Panc1 (cell line): ENCODE measurements around the gene RBCK1. TPM values are rescaled to one million over a fixed set of nuclear protein-coding genes. Genes with fewer than 3 reads are reported as not detected.

ENCODE experiments used
- ATAC-seq: fragments of 200-7000 bp; cut with Tn5 transposase; 2 replicates; pipeline ENCODE4 v1.9.1; 2020; ENCODE audit warnings: mild to moderate bottlenecking, moderate library complexity
- BruUV-seq: library from RNA; stranded (reverse); fragments of 400-500 nt; replicated peaks from 2 replicates; lab custom pipeline; 2021; lab: Mats Ljungman, UMichigan
- CTCF ChIA-PET: fragments of 300-600 bp; sonication (Branson Sonifier 250); formaldehyde crosslinking; loops from one replicate; lab custom pipeline; 2022; ENCODE audit warnings: antibody characterized with exemption; lab: Charles Lee
- POLR2A ChIA-PET: fragments of 300-600 bp; sonication (Branson Sonifier 250); formaldehyde crosslinking; loops from one replicate; lab custom pipeline; 2022; ENCODE audit warnings: antibody characterized with exemption; lab: Charles Lee
- DNase-seq: peaks from one replicate; pipeline ENCODE4 v3.0.0-alpha.2; 2010; ENCODE audit warnings: low read depth, low spot score
- H3K27ac ChIP-seq: 2 replicates; pipeline ENCODE4 v1.5.1; 2011; ENCODE audit warnings: mild to moderate bottlenecking, low read length, inconsistent platforms
- H3K27me3 ChIP-seq: fragments of 200-500 bp; sonication (Bioruptor generic); 2 replicates; pipeline ENCODE4 v1.6.0; 2014; ENCODE audit warnings: low read length, inconsistent platforms; ENCODE audit not compliant: control insufficient read depth, insufficient read depth
- H3K36me3 ChIP-seq: fragments of 200-500 bp; sonication (Bioruptor generic); 2 replicates; pipeline ENCODE4 v1.5.1; 2014; ENCODE audit warnings: inconsistent platforms, mild to moderate bottlenecking, low read length, moderate library complexity; ENCODE audit not compliant: control insufficient read depth, insufficient read depth
- H3K4me1 ChIP-seq: 2 replicates; pipeline ENCODE4 v1.5.1; 2011; ENCODE audit warnings: inconsistent platforms, mild to moderate bottlenecking, low read length, moderate library complexity; ENCODE audit not compliant: control insufficient read depth, insufficient read depth
- H3K4me3 ChIP-seq, 2 experiments: 2 replicates each; pipeline ENCODE4 v1.5.1; 2011 to 2012; ENCODE audit warnings: low read depth in 2 of 2, low read length in 2 of 2, mild to moderate bottlenecking in 2 of 2, inconsistent platforms in 1 of 2, moderate library complexity in 1 of 2
- H3K9me3 ChIP-seq: fragments of 200-500 bp; sonication (Bioruptor generic); 2 replicates; pipeline ENCODE4 v1.5.1; 2014; ENCODE audit warnings: low read depth, mild to moderate bottlenecking, inconsistent platforms, low read length, moderate library complexity; ENCODE audit not compliant: control insufficient read depth, insufficient read depth
- POLR2AphosphoS5 ChIP-seq: IDR thresholded peaks from 2 replicates; pipeline ENCODE4 v1.6.1; 2012; ENCODE audit warnings: mild to moderate bottlenecking, low read depth, low read length, moderate library complexity
- REST ChIP-seq, 2 experiments: IDR thresholded peaks; 2 replicates each; pipeline ENCODE4 v1.6.1; 2011 to 2012; ENCODE audit warnings: low read depth in 2 of 2, control low read depth in 1 of 2, low read length in 1 of 2, mild to moderate bottlenecking in 1 of 2, moderate library complexity in 1 of 2; ENCODE audit not compliant: insufficient read depth in 1 of 2
- SIN3A ChIP-seq: IDR thresholded peaks from 2 replicates; pipeline ENCODE4 v1.6.1; 2012; ENCODE audit warnings: low read depth, mild to moderate bottlenecking, low read length, moderate library complexity, borderline replicate concordance; ENCODE audit not compliant: insufficient read depth
- TCF7L2 ChIP-seq: IDR thresholded peaks from 2 replicates; pipeline ENCODE4 v1.6.1; 2011; ENCODE audit warnings: mild to moderate bottlenecking, low read depth, low read length, inconsistent platforms
- in situ Hi-C: cut with HindIII; loops from 2 replicates; pipeline ENCODE4 v1.10.0; 2016; ENCODE audit warnings: low sequenced_read_pairs, low pct_unique_long_range_greater_than_20kb
- intact Hi-C: fragments of 100-400 bp; cut with micrococcal nuclease; formaldehyde crosslinking; loops from one replicate; pipeline ENCODE4 v1.10.0; 2022; ENCODE audit not compliant: unreplicated experiment
- total RNA-seq: library from RNA; stranded (reverse); gene quantifications from one replicate; pipeline ENCODE4 v1.2.1, GENCODE V29; 2021; ENCODE audit not compliant: unreplicated experiment
- TF ChIP-seq, protein P1 (sequence below): fragments of 450-650 bp; IDR thresholded peaks from 2 replicates; pipeline ENCODE4 v1.5.1; 2017; ENCODE audit warnings: mild to moderate bottlenecking

The RBCK1 gene
- total RNA-seq, 1 experiment from 2014 or later = 97.1 TPM

DNA sequence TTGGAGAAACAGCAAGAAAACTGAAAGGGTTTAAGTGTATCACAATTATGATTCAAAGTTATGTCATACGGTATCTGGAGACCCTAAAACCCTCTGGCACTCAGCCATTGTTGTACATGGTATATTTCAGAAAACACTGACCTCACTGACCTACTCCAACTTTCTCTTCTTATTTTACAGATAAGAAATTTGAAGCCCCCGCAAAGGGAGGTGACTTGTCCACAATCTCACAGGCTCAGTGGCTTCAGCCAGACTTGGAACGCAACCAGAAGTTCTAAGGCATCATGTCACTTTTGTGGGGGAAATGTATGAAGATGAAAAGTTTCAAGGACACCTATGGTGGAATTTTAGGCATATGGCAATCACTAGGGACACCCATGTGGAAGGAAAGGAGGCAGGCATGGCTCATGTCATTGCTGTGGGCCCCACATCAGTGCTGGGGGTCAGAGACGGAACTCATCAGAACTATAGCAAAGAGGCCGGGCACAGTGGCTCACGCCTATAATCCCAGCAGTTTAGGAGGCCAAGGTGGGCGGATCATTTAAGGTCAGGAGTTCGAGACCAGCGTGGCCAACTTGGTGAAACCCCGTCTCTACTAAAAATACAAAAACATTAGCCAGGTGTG lies 32.7 kb upstream of the RBCK1 start:
- intact Hi-C loops (no loop called here), in situ Hi-C loops (no loop called here)
- ChIA-PET CTCF (no interaction called here), POLR2A (interaction anchor here (0.6 kb wide), 1 partner anchor 27 kb away, joined by 4 read pairs; no protein-coding TSS in a partner anchor)
- BruUV-seq = no TSS peak
- H3K27ac ChIP-seq = no peak overlapping the region
- ATAC-seq (no peak), DNase-seq (no peak)
- TF ChIP-seq REST (IDR thresholded peaks at IDR 0.05; ENCODE audit: insufficient read depth in 1 of 2, low read depth in 2 of 2, low read length in 1 of 2) (no peak), TCF7L2 (no peak), POLR2AphosphoS5 (no peak), SIN3A (no peak)
- TF ChIP-seq, protein P1, sequence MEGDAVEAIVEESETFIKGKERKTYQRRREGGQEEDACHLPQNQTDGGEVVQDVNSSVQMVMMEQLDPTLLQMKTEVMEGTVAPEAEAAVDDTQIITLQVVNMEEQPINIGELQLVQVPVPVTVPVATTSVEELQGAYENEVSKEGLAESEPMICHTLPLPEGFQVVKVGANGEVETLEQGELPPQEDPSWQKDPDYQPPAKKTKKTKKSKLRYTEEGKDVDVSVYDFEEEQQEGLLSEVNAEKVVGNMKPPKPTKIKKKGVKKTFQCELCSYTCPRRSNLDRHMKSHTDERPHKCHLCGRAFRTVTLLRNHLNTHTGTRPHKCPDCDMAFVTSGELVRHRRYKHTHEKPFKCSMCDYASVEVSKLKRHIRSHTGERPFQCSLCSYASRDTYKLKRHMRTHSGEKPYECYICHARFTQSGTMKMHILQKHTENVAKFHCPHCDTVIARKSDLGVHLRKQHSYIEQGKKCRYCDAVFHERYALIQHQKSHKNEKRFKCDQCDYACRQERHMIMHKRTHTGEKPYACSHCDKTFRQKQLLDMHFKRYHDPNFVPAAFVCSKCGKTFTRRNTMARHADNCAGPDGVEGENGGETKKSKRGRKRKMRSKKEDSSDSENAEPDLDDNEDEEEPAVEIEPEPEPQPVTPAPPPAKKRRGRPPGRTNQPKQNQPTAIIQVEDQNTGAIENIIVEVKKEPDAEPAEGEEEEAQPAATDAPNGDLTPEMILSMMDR = no peak
- H3K4me3 ChIP-seq = no peak overlapping the region
- H3K27me3 ChIP-seq = no peaks in the 10 kb centered on the region
- H3K9me3 ChIP-seq = no peaks in the 10 kb centered on the region
- peaks cover 15% of the 10 kb centered on the region; the same call in 1 of the 2 replicates for H3K4me1 ChIP-seq
- H3K36me3 ChIP-seq = no peaks in the 10 kb centered on the region

DNA sequence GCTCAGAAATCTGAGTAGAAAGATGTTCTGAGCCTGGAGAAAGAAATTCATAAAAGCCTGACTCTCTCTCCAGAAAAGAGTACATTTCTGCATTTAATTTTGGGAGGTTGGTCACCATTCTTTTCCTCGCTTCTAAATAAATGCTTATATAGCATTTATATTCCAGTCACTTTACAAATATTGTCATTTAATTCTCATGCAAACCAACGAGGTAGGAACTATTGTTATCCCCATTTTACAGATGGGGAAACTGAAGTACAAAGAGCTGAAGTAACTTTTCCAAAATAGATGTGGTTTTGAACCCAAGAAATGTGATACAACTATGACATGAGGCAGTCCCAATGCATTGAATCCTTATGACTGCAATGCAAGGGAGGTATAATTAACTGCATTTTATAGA lies 32.0 kb upstream of the RBCK1 start:
- Histone ChIP-seq H3K36me3 (no peaks in the 10 kb centered on the region), H3K9me3 (no peaks in the 10 kb centered on the region), H3K4me1 (peaks cover 15% of the 10 kb centered on the region; the same call in 1 of the 2 replicates), H3K27ac (no peak overlapping the region; the same call in 1 of the 2 replicates), H3K27me3 (no peaks in the 10 kb centered on the region), H3K4me3 (no peak overlapping the region)
- in situ Hi-C loops = no loop called here
- no peak for TF ChIP-seq REST (IDR thresholded peaks at IDR 0.05; ENCODE audit: insufficient read depth in 1 of 2, low read depth in 2 of 2, low read length in 1 of 2)
- no peak for TF ChIP-seq TCF7L2
- TF ChIP-seq, protein P1 = no peak
- no peak for TF ChIP-seq SIN3A
- no peak for TF ChIP-seq POLR2AphosphoS5
- no TSS peak for BruUV-seq
- ATAC-seq = no peak
- POLR2A ChIA-PET = no interaction called here
- DNase-seq = no peak
- CTCF ChIA-PET = no interaction called here
- intact Hi-C loops = no loop called here
